ENCODE measurements around the gene POP7.

GRCh38 chr7:100699018-100699417 is 6.9 kb upstream of the POP7 start:
- TF ChIP-seq CTCF (IDR thresholded peaks at IDR 0.05) (no peak), POLR2A (IDR thresholded peaks at IDR 0.05) (no peak)

All from right lobe of liver (tissue), 4 donors.